Measurements from ENCODE around the gene FOXN1.

FOXN1 gene

GRCh38 chr17:28524476-28525424 lies 18.6 kb downstream of the FOXN1 start:
- DNase-seq (ENCODE audit: low spot score) (peak; percentile 26), FAIRE-seq (no peak)

DNA sequence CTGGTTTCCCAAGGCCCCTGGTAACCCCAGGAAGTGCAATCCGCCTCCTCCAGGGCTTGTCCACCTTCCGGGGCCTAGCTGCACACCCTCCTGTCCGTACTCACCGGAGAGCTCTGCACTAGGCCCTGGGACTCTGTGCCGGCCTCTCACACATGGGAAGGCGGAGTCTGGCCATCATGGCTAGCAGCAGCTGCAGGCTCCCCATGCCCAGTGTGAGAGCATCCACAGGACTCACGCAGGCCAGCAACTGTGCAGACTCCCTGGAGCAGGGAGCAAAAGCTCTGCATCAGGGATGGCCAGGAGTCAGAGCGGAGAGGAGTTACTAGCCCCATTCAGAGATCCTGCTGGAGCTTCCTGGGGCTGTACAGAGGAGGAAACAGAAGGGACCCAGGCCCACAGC lies 20.2 kb downstream of the FOXN1 start:
- FAIRE-seq, result no peak

GRCh38 chr17:28527181-28527681 lies 21.1 kb downstream of the FOXN1 start:
- FAIRE-seq (no peak), DNase-seq (ENCODE audit: low spot score) (no peak)

More for the DNA sequence above, 20.2 kb downstream of the FOXN1 start:
- no peak for DNase-seq (ENCODE audit: low spot score)

DNA sequence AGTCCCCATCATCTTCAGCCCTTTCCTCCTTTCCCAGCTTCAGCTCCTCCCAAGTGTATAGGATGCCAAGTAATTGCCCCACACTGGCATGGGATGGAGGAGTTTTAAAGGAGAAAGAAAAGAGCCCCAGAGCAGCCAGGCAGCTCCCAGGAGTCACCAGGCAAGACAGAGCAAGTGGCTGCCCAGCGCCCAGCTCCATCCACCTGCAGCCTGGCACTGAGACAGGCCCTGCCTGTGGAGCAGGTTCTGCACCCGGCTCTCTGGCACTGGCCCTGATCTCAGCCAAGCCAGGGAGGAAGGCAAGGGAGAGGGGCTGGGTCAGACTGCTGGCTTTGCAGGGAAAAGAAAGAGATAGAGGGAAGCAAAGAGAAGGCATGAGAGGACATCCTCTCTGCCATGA lies 21.7 kb downstream of the FOXN1 start:
- DNase-seq (ENCODE audit: low spot score) (no peak), FAIRE-seq (no peak)

- DNase-seq (ENCODE audit: low spot score), result no peak
- FAIRE-seq, result no peak
Observed at GRCh38 chr17:28528327-28529012, 22.3 kb downstream of the FOXN1 start.

GRCh38 chr17:28529013-28529400 lies 22.9 kb downstream of the FOXN1 start:
- FAIRE-seq (no peak), DNase-seq (ENCODE audit: low spot score) (no peak)

- DNase-seq (ENCODE audit: low spot score) (no peak), FAIRE-seq (no peak)
Observed at GRCh38 chr17:28530250-28530649, 24.1 kb downstream of the FOXN1 start.

GRCh38 chr17:28530926-28531325 lies 24.8 kb downstream of the FOXN1 start:
- no peak for DNase-seq (ENCODE audit: low spot score)
- FAIRE-seq, result no peak

DNA sequence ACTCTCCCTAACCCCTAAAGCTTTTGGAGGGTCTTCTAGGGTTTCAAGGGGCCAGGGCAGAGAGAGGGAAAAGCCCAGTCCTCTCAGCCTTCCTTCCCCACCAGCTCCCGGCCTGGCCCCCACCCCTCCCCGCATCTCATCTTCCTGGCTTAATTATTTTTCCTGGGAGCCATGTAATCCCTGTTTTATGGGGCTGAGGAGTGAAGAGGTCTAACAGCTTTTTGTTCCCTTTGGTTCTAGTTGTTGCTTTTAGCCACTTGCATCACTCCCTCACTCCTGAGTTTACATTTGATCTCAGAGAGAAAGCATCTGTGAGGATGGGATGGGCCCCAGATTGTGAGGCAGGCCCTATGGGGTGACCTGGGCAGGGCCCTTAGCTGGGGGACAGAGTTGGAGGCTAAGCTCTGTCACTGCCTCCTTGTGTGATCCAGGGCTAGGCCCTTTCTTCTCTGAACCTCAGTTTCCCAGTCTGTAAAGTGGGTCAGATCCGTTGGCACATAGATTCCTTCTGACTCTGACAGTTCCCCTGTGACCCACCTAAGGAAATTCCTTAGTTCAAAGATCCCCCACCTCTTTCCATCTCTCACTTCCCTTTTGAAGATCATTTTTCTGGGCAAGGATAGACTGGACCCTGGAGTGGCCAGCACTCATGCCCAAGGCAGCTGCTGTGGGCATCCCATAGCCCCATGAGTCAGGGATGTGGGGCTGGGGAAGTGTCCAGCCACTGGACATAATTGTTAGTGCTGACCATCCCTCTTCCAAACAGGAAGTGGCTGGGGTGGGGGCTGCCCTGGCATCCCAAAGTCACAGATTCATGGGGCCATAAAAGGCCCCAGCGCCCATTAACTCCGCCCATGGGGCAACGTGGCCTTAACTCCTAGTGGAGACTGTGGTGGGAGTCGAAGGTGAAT lies 26.2 kb downstream of the FOXN1 start:
- DNase-seq (ENCODE audit: low spot score) (no peak), FAIRE-seq (no peak)

DNA sequence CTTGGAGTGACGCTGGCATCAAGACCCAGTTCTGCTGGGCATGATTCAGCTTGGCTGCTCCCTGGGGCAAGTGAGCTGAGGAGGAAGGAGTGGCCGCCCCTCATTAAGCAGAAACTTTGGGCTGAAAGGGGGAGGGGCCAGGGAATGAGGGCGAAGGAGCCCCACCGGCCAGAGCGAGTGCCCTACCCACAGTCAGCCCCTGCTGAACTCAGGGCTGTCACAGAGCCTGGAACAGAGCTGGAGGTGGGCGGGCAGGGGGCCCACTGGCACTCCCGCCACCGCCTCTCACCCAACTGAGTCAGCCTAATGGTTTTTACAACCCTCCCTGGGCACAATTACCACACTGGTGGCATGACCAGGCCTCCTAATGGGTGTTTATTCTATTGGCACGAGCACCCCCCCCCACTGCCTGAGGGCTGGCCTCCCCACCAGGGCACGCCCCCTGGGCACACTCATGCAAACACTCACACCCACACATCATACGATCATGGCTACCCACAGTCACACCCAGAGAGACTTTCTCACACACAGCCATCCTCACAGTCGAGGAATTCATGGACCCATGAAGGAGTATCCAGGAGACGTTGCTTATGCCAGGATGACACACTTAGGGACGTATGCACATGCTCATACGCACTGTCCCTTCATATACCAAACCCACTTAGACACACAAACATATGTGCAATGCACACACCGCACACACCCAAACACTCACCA lies 27.1 kb downstream of the FOXN1 start:
- peak; percentile 65 for FAIRE-seq
- no peak for DNase-seq (ENCODE audit: low spot score)

GRCh38 chr17:28534740-28535375 lies 28.7 kb downstream of the FOXN1 start:
- no peak for FAIRE-seq
- no peak for DNase-seq (ENCODE audit: low spot score)

- FAIRE-seq, result no peak
Observed at GRCh38 chr17:28536532-28537218, 30.5 kb downstream of the FOXN1 start.

DNA sequence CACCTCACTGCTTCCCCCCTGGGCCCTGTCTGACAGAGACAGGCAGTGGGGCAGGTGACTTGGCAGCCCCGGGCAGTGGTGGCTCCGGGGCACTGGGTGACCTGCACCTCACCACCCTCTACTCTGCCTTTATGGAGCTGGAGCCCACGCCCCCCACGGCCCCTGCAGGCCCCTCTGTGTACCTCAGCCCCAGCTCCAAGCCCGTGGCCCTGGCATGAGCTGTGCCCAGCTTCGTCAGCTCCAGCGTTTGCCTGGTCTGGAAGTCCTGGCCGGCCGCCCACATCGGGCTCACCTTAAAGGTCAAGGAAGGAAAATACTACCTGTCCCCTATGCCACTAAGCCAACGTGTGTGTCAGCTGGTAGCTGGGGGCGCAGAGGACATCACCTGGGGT lies 31.1 kb downstream of the FOXN1 start:
- no peak for DNase-seq (ENCODE audit: low spot score)
- FAIRE-seq, result no peak

More at GRCh38 chr17:28536532-28537218, 30.5 kb downstream of the FOXN1 start:
- DNase-seq (ENCODE audit: low spot score), result no peak

DNA sequence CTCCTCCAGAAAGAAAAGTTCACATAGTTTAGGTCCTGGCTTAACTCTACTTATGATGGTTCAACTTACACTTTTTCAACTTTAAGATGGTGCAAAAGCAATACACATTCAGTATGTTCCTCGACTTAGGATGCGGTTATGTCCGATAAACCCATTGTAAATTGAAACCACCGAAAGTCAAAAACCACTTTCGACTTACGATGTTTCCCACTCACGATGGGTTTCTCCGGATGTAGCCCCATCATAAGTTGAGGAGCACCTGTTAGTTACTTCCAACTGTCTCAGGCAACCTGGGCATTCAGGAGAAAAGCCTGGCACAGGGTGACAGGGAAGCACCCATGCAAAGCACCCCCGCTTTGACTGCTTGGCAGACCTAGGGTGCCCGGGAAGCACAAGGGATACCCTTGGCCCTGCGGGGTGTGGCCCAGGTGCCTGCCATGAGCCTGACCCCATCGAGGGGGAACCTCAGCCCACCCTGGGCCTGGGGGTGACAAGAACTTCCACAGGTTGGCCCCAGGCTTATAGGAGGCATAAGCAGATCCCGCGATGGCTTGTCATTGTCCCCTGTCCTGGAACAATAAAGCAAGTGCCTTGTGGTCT lies 32.2 kb downstream of the FOXN1 start:
- DNase-seq (ENCODE audit: low spot score) (no peak), FAIRE-seq (no peak)

GRCh38 chr17:28540231-28540630 lies 34.1 kb downstream of the FOXN1 start:
- no peak for DNase-seq (ENCODE audit: low spot score)
- FAIRE-seq, result no peak

DNA sequence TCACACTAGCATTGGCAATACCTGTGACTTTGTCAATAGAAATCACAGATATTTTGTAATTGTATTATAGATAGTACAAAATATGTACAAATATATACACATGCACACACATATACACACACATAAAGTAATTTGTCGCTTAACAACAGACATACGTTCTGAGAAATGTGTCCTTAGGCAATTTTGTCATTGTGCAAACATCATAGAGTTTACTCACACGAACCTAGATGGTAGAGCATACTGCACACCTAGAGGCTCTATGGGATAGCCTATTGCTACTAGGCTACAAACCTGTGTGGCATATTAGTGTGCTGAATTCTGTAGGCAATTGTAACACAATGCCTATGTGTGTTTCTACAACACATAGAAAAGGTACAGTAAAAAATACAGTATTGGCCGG lies 35.3 kb downstream of the FOXN1 start:
- FAIRE-seq, result no peak
- DNase-seq (ENCODE audit: low spot score), result no peak

DNA sequence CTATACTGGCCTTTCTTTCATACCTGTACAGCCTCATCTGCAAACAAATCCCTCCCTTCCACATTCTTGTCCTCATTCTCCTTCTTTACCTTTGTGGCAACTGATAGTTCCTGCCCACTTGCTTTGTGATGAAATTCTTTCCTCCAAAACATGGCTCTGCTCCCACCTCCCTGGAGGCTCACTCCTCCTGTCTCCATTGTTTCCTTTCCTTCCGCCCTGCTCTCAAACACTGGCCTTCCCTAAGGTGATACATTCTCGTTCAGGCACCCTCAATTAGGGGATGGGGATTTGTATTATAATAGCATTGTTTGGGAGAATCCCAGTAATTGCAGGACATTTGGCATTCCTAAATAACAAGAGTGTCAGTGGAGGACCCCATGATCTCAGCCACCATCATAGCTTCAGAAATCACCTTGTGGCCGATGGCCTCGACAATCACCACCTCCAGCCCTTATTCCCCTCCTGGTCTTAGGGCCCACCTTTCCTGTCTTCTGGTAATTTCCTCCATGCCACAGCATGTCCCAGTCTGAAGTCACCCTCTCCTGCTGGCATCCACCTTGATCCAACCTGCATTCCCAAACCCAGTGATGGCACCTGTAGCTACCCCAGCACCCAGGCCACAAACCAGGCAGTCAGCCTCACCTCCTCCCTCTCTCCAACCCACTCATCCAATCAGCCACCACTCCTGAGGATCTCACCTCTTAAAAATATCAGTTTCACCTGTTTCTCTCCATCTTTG lies 38.4 kb downstream of the FOXN1 start:
- DNase-seq (ENCODE audit: low spot score) (no peak), FAIRE-seq (no peak)

DNA sequence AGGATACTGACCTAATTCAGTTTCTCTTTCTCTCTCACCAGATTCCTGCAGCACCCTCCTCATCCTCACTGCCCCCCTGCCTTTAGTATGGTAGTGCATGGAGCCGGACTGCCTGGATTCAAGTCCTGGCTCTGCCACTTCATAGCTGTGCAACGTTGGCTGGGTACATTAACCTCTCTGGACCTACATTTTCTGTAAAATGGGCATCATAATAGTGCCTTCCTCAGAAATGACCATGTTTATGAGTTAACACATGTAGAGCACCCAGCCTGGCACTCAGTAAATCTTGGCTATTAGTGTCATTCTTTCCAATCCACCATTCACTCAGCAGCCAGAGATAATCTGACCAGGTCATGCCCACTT lies 39.0 kb downstream of the FOXN1 start:
- no peak for DNase-seq (ENCODE audit: low spot score)
- FAIRE-seq, result no peak
